Activated CD4-positive, CD25-positive, alpha-beta regulatory T cell treated with anti-CD3 and anti-CD28 coated beads, Interleukin-2, amount 50 U/mL, for 24 hours (primary cell): Measurements from ENCODE around the gene KRT32.
"Not testable (repeated sequence)": the region's sequence is repeated elsewhere in the genome, so short reads cannot be mapped to it uniquely, and the experiment has no call there.

Experiments
- ATAC-seq, 2 donors: fragments of 150-1000 bp; cut with Tn5 transposase; one replicate each; pipeline ENCODE4 v1.10.0; 2021; ENCODE audit warnings: mild to moderate bottlenecking in 1 of 2, moderate library complexity in 1 of 2

The KRT32 gene

GRCh38 chr17:41424111-41424635, 43.0 kb downstream of the KRT32 start, which contains the start of gene KRT37:
Gene KRT37, minus strand, starts transcription at chr17:41424585. Its CDS starts 62 bp downstream, at chr17:41424523.
- no peak for ATAC-seq

- not testable (repeated sequence) for ATAC-seq
Observed at GRCh38 chr17:41422586-41422985, 44.6 kb downstream of the KRT32 start.

GRCh38 chr17:41421617-41422016, 45.6 kb downstream of the KRT32 start:
- no peak for ATAC-seq

- ATAC-seq, result no peak
Observed at GRCh38 chr17:41421116-41421515, 46.1 kb downstream of the KRT32 start.

DNA sequence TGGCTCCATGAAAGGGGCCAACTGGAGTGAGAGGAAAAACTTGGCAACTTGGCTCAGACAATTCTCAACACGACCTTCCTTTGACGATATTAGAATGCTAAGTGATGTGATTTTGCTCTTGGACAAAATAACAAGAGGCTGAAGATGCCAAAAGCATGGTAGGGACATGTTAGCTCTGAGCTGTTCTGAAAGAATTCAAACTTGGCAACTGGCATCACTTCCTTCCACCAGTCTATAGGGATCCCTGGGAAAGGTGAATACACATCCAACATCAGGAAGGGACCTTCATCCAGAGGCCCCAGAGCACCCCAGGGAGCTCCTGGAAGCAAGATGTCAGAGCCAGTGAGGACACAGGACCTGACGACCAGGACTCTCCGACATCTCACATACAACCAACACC, 47.1 kb downstream of the KRT32 start:
- no peak for ATAC-seq

GRCh38 chr17:41419716-41420115, 47.5 kb downstream of the KRT32 start:
- ATAC-seq, result no peak

- no peak for ATAC-seq
Observed at GRCh38 chr17:41418116-41418860, 48.9 kb downstream of the KRT32 start.

DNA sequence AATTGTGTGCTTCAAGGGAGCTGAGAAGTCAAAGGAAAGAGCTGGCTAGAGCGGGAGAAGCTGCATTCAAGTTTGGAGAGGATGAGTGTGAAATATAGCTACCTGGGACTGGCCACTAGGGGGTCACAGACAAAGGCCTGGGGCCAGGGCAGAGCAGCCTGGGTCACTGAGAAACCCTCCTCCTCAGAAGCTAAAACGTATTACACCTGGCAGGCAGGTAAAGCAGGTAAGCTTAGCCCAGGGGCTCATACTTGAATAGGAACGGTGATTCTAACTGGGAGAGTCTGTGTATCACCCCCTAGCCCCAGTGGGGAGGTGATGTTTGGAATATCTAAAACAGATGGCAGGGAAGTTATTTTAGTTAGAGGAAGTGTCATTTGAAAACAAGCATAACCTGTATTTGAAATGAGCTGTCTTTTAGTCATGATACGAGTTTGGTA, 49.6 kb downstream of the KRT32 start:
- ATAC-seq, result no peak

GRCh38 chr17:41417127-41417526, 50.1 kb downstream of the KRT32 start:
- no peak for ATAC-seq

GRCh38 chr17:41416479-41416878, 50.7 kb downstream of the KRT32 start:
- ATAC-seq, result no peak

GRCh38 chr17:41415833-41416335, 51.3 kb downstream of the KRT32 start:
- no peak for ATAC-seq

GRCh38 chr17:41415411-41415810, 51.8 kb downstream of the KRT32 start:
- no peak for ATAC-seq

DNA sequence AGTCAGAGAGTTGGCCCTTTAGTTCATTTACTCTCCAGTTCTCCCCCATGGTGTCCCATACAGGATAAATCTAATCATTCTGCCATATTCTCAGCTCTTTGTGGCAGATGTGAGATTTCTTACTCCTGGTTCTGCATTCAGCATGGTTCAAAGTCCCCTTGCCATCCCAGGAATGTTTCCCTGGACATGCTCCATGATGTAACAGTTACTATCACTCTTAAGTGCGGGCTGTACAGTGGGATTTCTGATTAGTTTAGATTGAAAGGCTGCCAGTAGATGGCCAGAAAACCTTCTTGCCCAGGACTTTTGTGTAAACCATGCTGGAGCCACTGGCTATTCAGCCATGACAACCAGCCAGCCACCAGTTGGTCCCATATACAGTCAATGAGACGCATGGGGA, 53.2 kb downstream of the KRT32 start:
- no peak for ATAC-seq

DNA sequence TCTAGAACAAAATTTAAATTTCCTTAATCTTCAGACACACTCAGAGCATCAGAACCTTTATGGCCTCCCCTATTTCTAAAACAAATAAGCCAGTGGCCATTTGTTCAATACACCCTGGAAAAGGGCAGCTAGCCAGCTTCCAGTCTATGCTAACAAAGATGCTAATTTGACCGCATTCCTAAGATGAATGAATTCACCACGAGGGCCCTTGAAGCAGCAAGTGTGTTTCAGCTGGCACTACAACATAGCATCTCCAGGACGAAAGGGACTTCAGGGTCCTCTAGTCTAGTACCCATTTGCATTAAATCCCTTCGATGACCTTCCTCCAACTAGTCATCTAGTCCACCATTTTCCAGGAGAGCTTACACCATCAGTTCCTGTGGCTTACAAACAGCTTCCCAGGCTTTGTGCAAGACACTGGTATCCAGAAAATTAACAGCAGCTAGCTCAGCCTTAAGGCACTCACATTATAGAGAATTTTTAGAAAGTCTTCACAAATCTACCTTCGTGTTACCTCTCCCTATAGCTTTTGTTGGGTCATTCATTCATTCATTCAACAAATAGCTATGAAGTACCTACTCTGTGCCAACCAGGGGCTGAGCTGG, 53.7 kb downstream of the KRT32 start:
- ATAC-seq, result no peak

DNA sequence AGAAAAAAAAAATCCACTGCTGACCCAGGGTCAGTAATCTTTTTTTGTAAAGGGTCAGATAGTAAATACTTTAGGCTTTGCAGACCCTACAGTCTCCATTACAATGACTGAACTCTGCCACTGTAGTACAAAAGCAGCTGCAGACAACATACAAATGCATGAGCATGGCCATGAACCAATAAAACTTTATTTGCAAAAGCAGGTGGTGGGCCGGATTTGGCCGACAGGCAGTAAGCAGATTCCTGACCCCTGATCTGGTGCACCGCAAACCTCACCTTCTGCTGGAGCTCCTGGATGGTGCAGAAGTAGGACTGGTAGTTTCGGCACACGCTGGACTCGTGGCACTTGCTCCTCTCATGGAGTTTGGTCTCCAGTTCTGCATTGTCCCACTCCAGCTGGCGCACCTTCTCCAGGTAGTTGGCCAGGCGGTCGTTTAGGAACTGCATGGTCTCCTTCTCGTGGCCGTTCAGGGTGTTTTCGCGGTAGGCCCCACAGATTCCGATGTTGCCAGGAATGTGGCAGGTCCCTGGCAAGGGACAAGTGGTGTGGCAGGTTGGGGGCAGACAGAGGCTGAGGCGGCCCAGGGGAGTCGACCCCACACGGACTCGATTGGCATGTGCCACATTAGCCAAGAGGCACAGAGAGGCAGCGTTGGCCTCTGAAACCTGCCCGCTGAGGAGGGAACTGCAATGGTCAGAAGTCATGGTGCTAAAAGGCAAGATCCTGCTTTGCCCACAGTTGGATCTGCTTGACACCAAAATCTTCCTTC, 55.9 kb downstream of the KRT32 start:
- ATAC-seq, result no peak
